ENCODE results near the gene HMGB3.

DNA sequence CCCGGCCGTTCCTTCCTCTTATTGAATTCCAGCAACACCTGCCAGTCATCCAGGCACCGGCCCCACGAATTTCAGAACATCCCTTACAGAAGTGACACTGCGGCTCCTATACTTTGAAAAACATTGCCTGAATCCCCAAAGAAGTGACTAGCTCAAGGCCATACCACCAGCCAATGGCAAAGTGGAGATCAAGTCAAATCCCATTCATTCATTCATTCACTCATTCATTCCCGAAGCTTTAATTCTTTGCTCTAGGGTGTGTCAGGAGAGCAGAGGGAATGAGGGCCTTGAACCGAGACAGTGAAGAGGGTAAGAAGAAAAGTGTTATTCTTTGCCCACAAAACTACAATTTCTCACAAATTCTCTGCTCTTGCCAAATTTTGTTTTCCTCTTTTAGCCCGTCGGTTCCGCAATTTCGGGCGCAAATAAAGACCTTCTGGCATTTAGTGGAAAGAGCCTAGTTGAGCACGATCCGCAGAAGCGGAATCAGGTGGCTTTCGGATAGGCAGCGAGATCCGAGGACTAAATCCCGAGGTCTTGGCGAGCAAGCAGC is 824 bp upstream of the HMGB3 start:
- TF ChIP-seq POLR2A (IDR thresholded peaks at IDR 0.05), result no peak
- TF ChIP-seq, protein P1, sequence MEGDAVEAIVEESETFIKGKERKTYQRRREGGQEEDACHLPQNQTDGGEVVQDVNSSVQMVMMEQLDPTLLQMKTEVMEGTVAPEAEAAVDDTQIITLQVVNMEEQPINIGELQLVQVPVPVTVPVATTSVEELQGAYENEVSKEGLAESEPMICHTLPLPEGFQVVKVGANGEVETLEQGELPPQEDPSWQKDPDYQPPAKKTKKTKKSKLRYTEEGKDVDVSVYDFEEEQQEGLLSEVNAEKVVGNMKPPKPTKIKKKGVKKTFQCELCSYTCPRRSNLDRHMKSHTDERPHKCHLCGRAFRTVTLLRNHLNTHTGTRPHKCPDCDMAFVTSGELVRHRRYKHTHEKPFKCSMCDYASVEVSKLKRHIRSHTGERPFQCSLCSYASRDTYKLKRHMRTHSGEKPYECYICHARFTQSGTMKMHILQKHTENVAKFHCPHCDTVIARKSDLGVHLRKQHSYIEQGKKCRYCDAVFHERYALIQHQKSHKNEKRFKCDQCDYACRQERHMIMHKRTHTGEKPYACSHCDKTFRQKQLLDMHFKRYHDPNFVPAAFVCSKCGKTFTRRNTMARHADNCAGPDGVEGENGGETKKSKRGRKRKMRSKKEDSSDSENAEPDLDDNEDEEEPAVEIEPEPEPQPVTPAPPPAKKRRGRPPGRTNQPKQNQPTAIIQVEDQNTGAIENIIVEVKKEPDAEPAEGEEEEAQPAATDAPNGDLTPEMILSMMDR (IDR thresholded peaks at IDR 0.05), result no peak
